OCI-LY1 (cell line): Measurements from ENCODE around the gene ABCC11.

ENCODE experiments used
- H2AFZ ChIP-seq: fragments of 200-600 bp; sonication (generic), shearing (Covaris generic); 2 replicates; pipeline ENCODE4 v1.6.0; 2014; ENCODE audit warnings: antibody characterized with exemption, mild to moderate bottlenecking, low read length
- H3F3A ChIP-seq: fragments of 200-600 bp; sonication (generic), shearing (Covaris generic); 2 replicates; pipeline ENCODE4 v1.6.0; 2014; ENCODE audit warnings: mild to moderate bottlenecking, antibody characterized with exemption, low read length, moderate library complexity; ENCODE audit not compliant: insufficient read depth
- H3K27ac ChIP-seq: fragments of 200-600 bp; sonication (generic); 2 replicates; pipeline ENCODE4 v1.5.1; 2014; ENCODE audit warnings: low read length, mixed run types, mild to moderate bottlenecking, low read depth; ENCODE audit not compliant: poor library complexity, severe bottlenecking
- H3K27me3 ChIP-seq: fragments of 200-600 bp; sonication (generic); 2 replicates; pipeline ENCODE4 v1.6.0; 2014; ENCODE audit warnings: antibody characterized with exemption, mild to moderate bottlenecking, low read length, moderate library complexity; ENCODE audit not compliant: insufficient read depth
- H3K36me3 ChIP-seq: fragments of 200-600 bp; sonication (generic); 2 replicates; pipeline ENCODE4 v1.6.1; 2014; ENCODE audit warnings: mild to moderate bottlenecking, antibody characterized with exemption, low read length, moderate library complexity, mixed read lengths; ENCODE audit not compliant: insufficient read depth
- H3K4me1 ChIP-seq: fragments of 200-600 bp; sonication (generic); 2 replicates; pipeline ENCODE4 v1.5.1; 2014; ENCODE audit warnings: mild to moderate bottlenecking, low read length, moderate library complexity; ENCODE audit not compliant: insufficient read depth, severe bottlenecking
- H3K4me2 ChIP-seq: fragments of 200-600 bp; sonication (generic), shearing (Covaris generic); 2 replicates; pipeline ENCODE4 v1.6.1; 2014; ENCODE audit warnings: low read length
- H3K4me3 ChIP-seq: fragments of 200-600 bp; sonication (generic); 2 replicates; pipeline ENCODE4 v1.5.1; 2014; ENCODE audit warnings: low read length, low read depth, mild to moderate bottlenecking, mixed read lengths; ENCODE audit not compliant: poor library complexity, severe bottlenecking
- H3K79me2 ChIP-seq: fragments of 200-600 bp; shearing (Covaris generic); 2 replicates; pipeline ENCODE4 v1.6.1; 2016; ENCODE audit warnings: mixed run types, low read length, mixed read lengths; ENCODE audit not compliant: insufficient read depth
- H3K9ac ChIP-seq: fragments of 200-600 bp; sonication (generic), shearing (Covaris generic); 2 replicates; pipeline ENCODE4 v1.6.1; 2014; ENCODE audit warnings: mild to moderate bottlenecking, low read length, mixed read lengths
- H3K9me2 ChIP-seq: fragments of 200-600 bp; sonication (generic), shearing (Covaris generic); 2 replicates; pipeline ENCODE4 v1.6.1; 2014; ENCODE audit warnings: low read depth, mild to moderate bottlenecking, low read length, mixed read lengths
- H3K9me3 ChIP-seq: fragments of 200-600 bp; shearing (Covaris generic); 2 replicates; pipeline ENCODE4 v1.6.1; 2014; ENCODE audit warnings: low read length, mixed read lengths
- H4K20me1 ChIP-seq: fragments of 200-600 bp; sonication (generic), shearing (Covaris generic); 2 replicates; pipeline ENCODE4 v1.6.0; 2016; ENCODE audit warnings: mild to moderate bottlenecking, low read length; ENCODE audit not compliant: insufficient read depth
- EZH2 ChIP-seq: fragments of 200-600 bp; sonication (generic), shearing (Covaris generic); IDR thresholded peaks from 2 replicates; pipeline ENCODE4 v1.8.0; 2017; ENCODE audit warnings: borderline replicate concordance, mixed run types, mild to moderate bottlenecking, antibody characterized with exemption, low read length, moderate library complexity, mixed read lengths
- TF ChIP-seq, protein P1 (sequence below): fragments of 200-600 bp; sonication (generic), shearing (Covaris generic); IDR thresholded peaks from 2 replicates; pipeline ENCODE4 v1.5.1; 2017; ENCODE audit warnings: mild to moderate bottlenecking, antibody characterized with exemption, low read length, moderate library complexity, mixed read lengths

The ABCC11 gene

DNA sequence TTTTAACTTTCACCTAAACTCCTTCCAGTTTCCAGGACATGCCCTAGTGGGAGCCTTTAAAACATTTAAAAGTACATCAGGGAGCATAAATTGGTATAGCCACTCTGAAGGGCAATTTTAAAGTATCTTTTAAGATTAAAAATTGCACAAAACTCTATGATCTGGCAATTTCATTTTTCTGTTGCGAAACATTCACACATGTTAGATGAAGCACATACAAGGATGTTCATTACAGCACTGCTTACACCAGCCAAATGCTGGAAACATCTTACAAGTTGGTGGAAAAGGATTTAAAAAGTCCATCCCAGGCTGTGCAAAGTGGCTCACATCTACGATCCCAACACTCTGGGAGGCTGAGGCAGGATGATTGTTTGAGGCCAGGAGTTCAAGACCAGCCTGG, 29.6 kb downstream of the ABCC11 start:
- Histone ChIP-seq H2AFZ (no peak overlapping the region), H3K4me2 (no peak overlapping the region), H3K36me3 (no peaks in the 10 kb centered on the region), H3K4me3 (no peak overlapping the region), H3K9me3 (no peaks in the 10 kb centered on the region), H3F3A (no peaks in the 10 kb centered on the region), H3K27ac (no peak overlapping the region), H3K9me2 (no peaks in the 10 kb centered on the region), H3K9ac (no peak overlapping the region), H3K27me3 (no peaks in the 10 kb centered on the region; the same call in 1 of the 2 replicates), H4K20me1 (no peaks in the 10 kb centered on the region), H3K4me1 (no peaks in the 10 kb centered on the region), H3K79me2 (no peaks in the 10 kb centered on the region)
- no peak for TF ChIP-seq EZH2
- TF ChIP-seq, protein P1, sequence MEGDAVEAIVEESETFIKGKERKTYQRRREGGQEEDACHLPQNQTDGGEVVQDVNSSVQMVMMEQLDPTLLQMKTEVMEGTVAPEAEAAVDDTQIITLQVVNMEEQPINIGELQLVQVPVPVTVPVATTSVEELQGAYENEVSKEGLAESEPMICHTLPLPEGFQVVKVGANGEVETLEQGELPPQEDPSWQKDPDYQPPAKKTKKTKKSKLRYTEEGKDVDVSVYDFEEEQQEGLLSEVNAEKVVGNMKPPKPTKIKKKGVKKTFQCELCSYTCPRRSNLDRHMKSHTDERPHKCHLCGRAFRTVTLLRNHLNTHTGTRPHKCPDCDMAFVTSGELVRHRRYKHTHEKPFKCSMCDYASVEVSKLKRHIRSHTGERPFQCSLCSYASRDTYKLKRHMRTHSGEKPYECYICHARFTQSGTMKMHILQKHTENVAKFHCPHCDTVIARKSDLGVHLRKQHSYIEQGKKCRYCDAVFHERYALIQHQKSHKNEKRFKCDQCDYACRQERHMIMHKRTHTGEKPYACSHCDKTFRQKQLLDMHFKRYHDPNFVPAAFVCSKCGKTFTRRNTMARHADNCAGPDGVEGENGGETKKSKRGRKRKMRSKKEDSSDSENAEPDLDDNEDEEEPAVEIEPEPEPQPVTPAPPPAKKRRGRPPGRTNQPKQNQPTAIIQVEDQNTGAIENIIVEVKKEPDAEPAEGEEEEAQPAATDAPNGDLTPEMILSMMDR: no peak

DNA sequence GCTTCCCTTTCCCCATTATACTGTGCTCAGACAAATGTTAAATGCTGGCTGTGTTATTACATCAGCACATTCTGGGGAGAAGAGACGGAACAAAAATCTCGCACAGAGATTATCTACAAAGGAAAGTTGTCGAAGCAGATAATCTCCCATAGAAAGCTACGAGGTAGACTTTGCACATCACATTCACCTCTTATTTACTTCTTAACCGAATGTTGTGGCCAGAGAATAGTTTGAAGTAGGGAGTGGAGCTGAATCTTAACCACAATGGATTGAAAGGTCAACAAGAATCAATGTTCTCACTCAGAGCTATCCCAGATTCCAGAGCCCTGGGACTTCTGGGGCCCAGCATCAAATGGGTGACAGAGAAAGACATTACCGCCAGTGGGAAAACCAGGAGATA, 31.6 kb downstream of the ABCC11 start:
- no peaks in the 10 kb centered on the region for H3K36me3 ChIP-seq
- no peak overlapping the region for H3K9ac ChIP-seq
- H3K27me3 ChIP-seq: no peaks in the 10 kb centered on the region; the same call in 1 of the 2 replicates
- H2AFZ ChIP-seq: no peak overlapping the region
- H3K4me1 ChIP-seq: no peaks in the 10 kb centered on the region
- no peaks in the 10 kb centered on the region for H4K20me1 ChIP-seq
- no peaks in the 10 kb centered on the region for H3K9me3 ChIP-seq
- H3K9me2 ChIP-seq: no peaks in the 10 kb centered on the region
- H3K27ac ChIP-seq: no peak overlapping the region
- no peak overlapping the region for H3K4me2 ChIP-seq
- H3K79me2 ChIP-seq: no peaks in the 10 kb centered on the region
- TF ChIP-seq, protein P1: no peak
- TF ChIP-seq EZH2: no peak
- H3F3A ChIP-seq: no peaks in the 10 kb centered on the region
- no peak overlapping the region for H3K4me3 ChIP-seq

DNA sequence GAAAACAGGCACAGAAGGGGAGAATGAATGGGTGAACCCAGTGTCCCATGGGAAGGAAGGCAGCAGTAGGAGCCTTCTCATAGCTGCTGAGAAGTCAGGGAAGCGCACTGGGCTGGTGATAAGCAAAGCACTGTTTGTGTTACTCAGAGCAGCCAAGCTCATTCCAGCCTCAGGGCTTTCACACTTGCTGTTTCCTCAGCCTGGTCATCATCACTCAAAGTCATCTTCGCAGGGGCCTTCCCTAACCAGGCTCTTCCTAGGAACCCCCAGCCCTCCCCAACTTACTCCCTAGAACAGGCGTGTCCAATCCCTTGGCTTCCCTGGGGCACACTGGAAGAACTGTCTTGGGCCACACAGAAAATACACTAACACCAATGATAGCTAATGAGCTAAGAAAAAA, 35.3 kb downstream of the ABCC11 start:
- H3K27me3 ChIP-seq: no peaks in the 10 kb centered on the region
- no peaks in the 10 kb centered on the region for H4K20me1 ChIP-seq
- H3K36me3 ChIP-seq: no peaks in the 10 kb centered on the region
- H3K4me1 ChIP-seq: no peaks in the 10 kb centered on the region
- H3K27ac ChIP-seq: no peak overlapping the region
- H3K9me2 ChIP-seq: no peaks in the 10 kb centered on the region
- no peak overlapping the region for H3K4me2 ChIP-seq
- no peaks in the 10 kb centered on the region for H3K9me3 ChIP-seq
- H3K9ac ChIP-seq: no peak overlapping the region
- no peak overlapping the region for H3K4me3 ChIP-seq
- no peak overlapping the region for H2AFZ ChIP-seq
- H3K79me2 ChIP-seq: no peaks in the 10 kb centered on the region
- no peak for TF ChIP-seq EZH2
- TF ChIP-seq, protein P1: no peak
- H3F3A ChIP-seq: no peaks in the 10 kb centered on the region
